OCI-LY1 (cell line): ENCODE results near the gene ACKR3.

Experiments
- H2AFZ ChIP-seq: fragments of 200-600 bp; sonication (generic), shearing (Covaris generic); 2 replicates; pipeline ENCODE4 v1.6.0; 2014; ENCODE audit warnings: antibody characterized with exemption, mild to moderate bottlenecking, low read length
- H3F3A ChIP-seq: fragments of 200-600 bp; sonication (generic), shearing (Covaris generic); 2 replicates; pipeline ENCODE4 v1.6.0; 2014; ENCODE audit warnings: mild to moderate bottlenecking, antibody characterized with exemption, low read length, moderate library complexity; ENCODE audit not compliant: insufficient read depth
- H3K27ac ChIP-seq: fragments of 200-600 bp; sonication (generic); 2 replicates; pipeline ENCODE4 v1.5.1; 2014; ENCODE audit warnings: low read length, mixed run types, mild to moderate bottlenecking, low read depth; ENCODE audit not compliant: poor library complexity, severe bottlenecking
- H3K27me3 ChIP-seq: fragments of 200-600 bp; sonication (generic); 2 replicates; pipeline ENCODE4 v1.6.0; 2014; ENCODE audit warnings: antibody characterized with exemption, mild to moderate bottlenecking, low read length, moderate library complexity; ENCODE audit not compliant: insufficient read depth
- H3K36me3 ChIP-seq: fragments of 200-600 bp; sonication (generic); 2 replicates; pipeline ENCODE4 v1.6.1; 2014; ENCODE audit warnings: mild to moderate bottlenecking, antibody characterized with exemption, low read length, moderate library complexity, mixed read lengths; ENCODE audit not compliant: insufficient read depth
- H3K4me1 ChIP-seq: fragments of 200-600 bp; sonication (generic); 2 replicates; pipeline ENCODE4 v1.5.1; 2014; ENCODE audit warnings: mild to moderate bottlenecking, low read length, moderate library complexity; ENCODE audit not compliant: insufficient read depth, severe bottlenecking
- H3K4me2 ChIP-seq: fragments of 200-600 bp; sonication (generic), shearing (Covaris generic); 2 replicates; pipeline ENCODE4 v1.6.1; 2014; ENCODE audit warnings: low read length
- H3K4me3 ChIP-seq: fragments of 200-600 bp; sonication (generic); 2 replicates; pipeline ENCODE4 v1.5.1; 2014; ENCODE audit warnings: low read length, low read depth, mild to moderate bottlenecking, mixed read lengths; ENCODE audit not compliant: poor library complexity, severe bottlenecking
- H3K79me2 ChIP-seq: fragments of 200-600 bp; shearing (Covaris generic); 2 replicates; pipeline ENCODE4 v1.6.1; 2016; ENCODE audit warnings: mixed run types, low read length, mixed read lengths; ENCODE audit not compliant: insufficient read depth
- H3K9ac ChIP-seq: fragments of 200-600 bp; sonication (generic), shearing (Covaris generic); 2 replicates; pipeline ENCODE4 v1.6.1; 2014; ENCODE audit warnings: mild to moderate bottlenecking, low read length, mixed read lengths
- H3K9me2 ChIP-seq: fragments of 200-600 bp; sonication (generic), shearing (Covaris generic); 2 replicates; pipeline ENCODE4 v1.6.1; 2014; ENCODE audit warnings: low read depth, mild to moderate bottlenecking, low read length, mixed read lengths
- H3K9me3 ChIP-seq: fragments of 200-600 bp; shearing (Covaris generic); 2 replicates; pipeline ENCODE4 v1.6.1; 2014; ENCODE audit warnings: low read length, mixed read lengths
- H4K20me1 ChIP-seq: fragments of 200-600 bp; sonication (generic), shearing (Covaris generic); 2 replicates; pipeline ENCODE4 v1.6.0; 2016; ENCODE audit warnings: mild to moderate bottlenecking, low read length; ENCODE audit not compliant: insufficient read depth
- EZH2 ChIP-seq: fragments of 200-600 bp; sonication (generic), shearing (Covaris generic); IDR thresholded peaks from 2 replicates; pipeline ENCODE4 v1.8.0; 2017; ENCODE audit warnings: borderline replicate concordance, mixed run types, mild to moderate bottlenecking, antibody characterized with exemption, low read length, moderate library complexity, mixed read lengths
- TF ChIP-seq, protein P1 (sequence below): fragments of 200-600 bp; sonication (generic), shearing (Covaris generic); IDR thresholded peaks from 2 replicates; pipeline ENCODE4 v1.5.1; 2017; ENCODE audit warnings: mild to moderate bottlenecking, antibody characterized with exemption, low read length, moderate library complexity, mixed read lengths

Gene ACKR3

DNA sequence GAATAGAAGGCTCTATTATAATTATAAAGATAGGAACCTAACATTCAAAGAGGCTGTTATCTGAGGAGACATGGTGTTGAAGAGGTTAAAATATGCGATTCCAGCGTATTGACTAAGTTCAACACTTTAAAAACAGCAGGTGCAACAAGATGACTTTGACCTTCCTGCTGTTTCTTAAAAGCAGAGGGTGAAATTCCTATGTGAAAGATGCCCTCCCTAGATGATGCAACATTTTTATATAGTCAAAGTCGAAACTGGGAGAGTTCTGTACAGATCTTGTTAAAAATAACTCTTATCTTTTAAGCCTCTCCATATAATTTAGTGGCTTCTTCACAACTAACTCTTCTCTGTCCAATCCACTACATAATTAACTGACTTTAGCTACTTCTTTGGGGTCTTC lies 4.4 kb upstream of the ACKR3 start:
- H4K20me1 ChIP-seq: no peaks in the 10 kb centered on the region
- no peaks in the 10 kb centered on the region for H3K79me2 ChIP-seq
- H3K4me1 ChIP-seq: no peaks in the 10 kb centered on the region
- no peak overlapping the region for H3K27ac ChIP-seq
- H3K4me3 ChIP-seq: no peak overlapping the region
- H2AFZ ChIP-seq: no peak overlapping the region
- H3K36me3 ChIP-seq: no peaks in the 10 kb centered on the region
- H3K27me3 ChIP-seq: no peaks in the 10 kb centered on the region
- no peaks in the 10 kb centered on the region for H3K9me2 ChIP-seq
- H3K9ac ChIP-seq: no peak overlapping the region
- TF ChIP-seq, protein P1, sequence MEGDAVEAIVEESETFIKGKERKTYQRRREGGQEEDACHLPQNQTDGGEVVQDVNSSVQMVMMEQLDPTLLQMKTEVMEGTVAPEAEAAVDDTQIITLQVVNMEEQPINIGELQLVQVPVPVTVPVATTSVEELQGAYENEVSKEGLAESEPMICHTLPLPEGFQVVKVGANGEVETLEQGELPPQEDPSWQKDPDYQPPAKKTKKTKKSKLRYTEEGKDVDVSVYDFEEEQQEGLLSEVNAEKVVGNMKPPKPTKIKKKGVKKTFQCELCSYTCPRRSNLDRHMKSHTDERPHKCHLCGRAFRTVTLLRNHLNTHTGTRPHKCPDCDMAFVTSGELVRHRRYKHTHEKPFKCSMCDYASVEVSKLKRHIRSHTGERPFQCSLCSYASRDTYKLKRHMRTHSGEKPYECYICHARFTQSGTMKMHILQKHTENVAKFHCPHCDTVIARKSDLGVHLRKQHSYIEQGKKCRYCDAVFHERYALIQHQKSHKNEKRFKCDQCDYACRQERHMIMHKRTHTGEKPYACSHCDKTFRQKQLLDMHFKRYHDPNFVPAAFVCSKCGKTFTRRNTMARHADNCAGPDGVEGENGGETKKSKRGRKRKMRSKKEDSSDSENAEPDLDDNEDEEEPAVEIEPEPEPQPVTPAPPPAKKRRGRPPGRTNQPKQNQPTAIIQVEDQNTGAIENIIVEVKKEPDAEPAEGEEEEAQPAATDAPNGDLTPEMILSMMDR: no peak
- TF ChIP-seq EZH2: no peak
- no peak overlapping the region for H3K4me2 ChIP-seq
- no peaks in the 10 kb centered on the region for H3K9me3 ChIP-seq
- no peaks in the 10 kb centered on the region for H3F3A ChIP-seq

DNA sequence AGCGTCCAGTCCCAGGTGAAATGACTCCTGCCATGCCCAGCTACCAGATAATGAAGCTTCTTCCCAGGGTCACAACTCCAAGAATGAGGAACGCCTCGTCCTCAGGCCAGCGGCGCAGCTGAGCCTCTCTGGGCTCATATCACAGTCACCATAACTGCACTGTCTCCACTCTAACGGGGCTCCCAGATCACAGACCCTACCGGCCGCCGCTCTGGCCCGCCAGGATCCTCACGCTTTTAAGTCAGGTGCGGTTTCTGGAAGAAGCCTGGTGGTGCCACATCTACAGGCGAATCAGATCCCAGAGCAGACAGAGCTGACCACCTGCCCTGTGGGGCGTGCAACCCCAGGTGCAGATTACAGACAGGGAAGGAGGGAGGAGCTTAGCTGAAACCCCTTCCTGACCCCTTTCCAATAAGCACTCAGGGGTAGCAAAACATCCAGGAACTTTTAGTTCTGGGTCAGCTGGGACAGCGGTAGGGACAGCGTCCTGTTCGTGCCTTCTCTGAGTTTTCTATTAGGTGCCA lies 3.7 kb upstream of the ACKR3 start:
- Histone ChIP-seq H3K27me3 (no peaks in the 10 kb centered on the region), H3K4me3 (no peak overlapping the region), H3K9me2 (no peaks in the 10 kb centered on the region), H4K20me1 (no peaks in the 10 kb centered on the region), H3K4me2 (no peak overlapping the region), H3K9me3 (no peaks in the 10 kb centered on the region), H3K9ac (no peak overlapping the region), H2AFZ (no peak overlapping the region), H3K36me3 (no peaks in the 10 kb centered on the region), H3K79me2 (no peaks in the 10 kb centered on the region), H3F3A (no peaks in the 10 kb centered on the region), H3K27ac (no peak overlapping the region), H3K4me1 (no peaks in the 10 kb centered on the region)
- TF ChIP-seq, protein P1: no peak
- TF ChIP-seq EZH2: no peak

DNA sequence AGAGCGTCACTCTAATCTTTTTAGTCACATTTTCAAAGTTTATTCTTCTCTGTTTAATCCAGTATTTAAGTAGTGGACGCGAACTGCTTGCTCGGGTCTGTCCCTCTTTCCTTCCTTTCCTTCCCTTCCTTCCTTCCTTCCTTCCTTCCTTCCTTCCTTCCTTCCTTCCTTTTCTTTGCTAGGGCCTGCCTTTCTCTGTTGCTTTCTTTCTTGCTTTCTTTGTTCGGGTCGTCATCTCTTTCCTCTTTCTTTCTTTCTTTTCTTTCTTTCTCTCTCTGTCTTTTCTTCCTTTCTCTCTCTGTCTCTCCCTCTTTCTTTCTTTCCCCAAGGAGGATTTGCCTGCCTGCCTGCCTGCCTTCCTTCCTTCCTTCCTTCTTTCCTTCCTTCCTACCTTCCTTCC lies 3.0 kb upstream of the ACKR3 start:
- Histone ChIP-seq H3K27ac (no peak overlapping the region), H3K79me2 (no peaks in the 10 kb centered on the region), H3K4me3 (no peak overlapping the region), H3F3A (no peaks in the 10 kb centered on the region), H4K20me1 (no peaks in the 10 kb centered on the region), H3K27me3 (no peaks in the 10 kb centered on the region), H3K9me3 (no peaks in the 10 kb centered on the region), H3K4me2 (no peak overlapping the region), H3K4me1 (no peaks in the 10 kb centered on the region), H2AFZ (no peak overlapping the region), H3K9ac (no peak overlapping the region), H3K36me3 (no peaks in the 10 kb centered on the region), H3K9me2 (no peaks in the 10 kb centered on the region)
- no peak for TF ChIP-seq EZH2
- TF ChIP-seq, protein P1: no peak
